ENCODE data around the gene RNF187. TPM values are rescaled to one million over a fixed set of nuclear protein-coding genes. Genes with fewer than 3 reads are reported as not detected.

RNF187 gene
- total and polyA plus RNA-seq, 2 of the 4 experiments (the other 2 are of a cell fraction) = 14.0 to 55.4 TPM

DNA sequence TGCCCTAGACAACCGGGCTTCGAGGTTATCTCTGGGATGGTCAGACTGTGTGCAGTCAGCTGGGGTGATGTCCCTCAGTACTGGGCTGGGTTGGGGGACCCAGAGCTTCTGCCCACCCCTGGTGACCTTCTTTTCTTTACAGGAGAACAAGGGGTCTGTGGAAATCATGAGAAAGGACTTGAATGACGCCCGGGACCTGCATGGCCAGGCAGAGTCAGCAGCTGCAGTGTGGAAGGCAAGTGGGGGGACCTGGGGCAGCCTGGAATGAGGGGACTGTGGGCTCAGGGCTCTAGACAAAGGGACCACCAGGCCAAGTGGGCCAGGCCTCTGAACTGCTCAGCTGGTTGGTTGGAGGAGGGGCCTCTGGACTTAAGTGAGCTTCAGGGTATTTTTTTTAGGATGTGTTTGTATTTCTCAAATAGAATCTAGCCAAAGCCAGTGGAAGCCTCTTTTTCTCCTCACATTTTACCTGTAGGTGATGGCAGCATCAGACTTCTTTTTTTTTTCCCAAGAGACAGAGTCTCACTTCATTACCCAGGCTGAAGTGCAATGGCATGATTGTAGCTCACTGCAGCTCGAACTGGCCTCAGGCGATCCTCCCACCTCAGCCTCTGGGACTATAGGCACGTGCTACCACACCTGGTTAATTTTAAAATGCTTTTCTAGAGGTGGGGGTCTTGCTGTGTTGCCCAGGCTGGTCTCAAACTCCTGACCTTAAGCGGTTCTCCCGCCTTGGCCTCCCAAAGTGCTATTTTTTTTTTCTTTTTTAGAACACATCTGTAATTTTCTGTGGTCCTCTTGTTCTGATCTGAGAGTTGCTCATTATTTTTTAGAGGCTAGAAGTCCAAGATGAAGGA lies 1.9 kb downstream of the RNF187 start:
- Histone ChIP-seq H3K27ac (ENCODE audit: insufficient read depth, low read length) (peak overlapping the region; percentile 76; the same call in 1 of the 2 replicates), H3K9me3 (ENCODE audit: control insufficient read depth, insufficient read depth, low read length) (no peaks in the 10 kb centered on the region), H3K18ac (ENCODE audit: low read depth, low read length) (no peak overlapping the region), H3K4me1 (ENCODE audit: control insufficient read depth, insufficient read depth, low read length) (peaks cover 18% of the 10 kb centered on the region), H3K9ac (ENCODE audit: low read depth, low read length) (peak overlapping the region; percentile 85), H2BK120ac (ENCODE audit: low read depth, low read length) (peak overlapping the region; percentile 42; the same call in 1 of the 2 replicates), H3K4ac (ENCODE audit: low read depth, low read length) (peak overlapping the region; percentile 81), H2AFZ (replicated peaks; ENCODE audit: low read length, poor library complexity) (peak overlapping the region; percentile 24), H4K8ac (ENCODE audit: low read depth in 2 of 2, low read length in 2 of 2) (peak overlapping the region; percentile 21 to 47; a peak in 2 of 4 replicates), H2AK9ac (replicated peaks; ENCODE audit: low read depth, low read length, poor library complexity) (peak overlapping the region; percentile 93), H2AK5ac (ENCODE audit: low read depth, low read length) (peak overlapping the region; percentile 57), H2BK20ac (ENCODE audit: low read depth, low read length) (peak overlapping the region; percentile 18; the same call in 1 of the 2 replicates), H2BK15ac (ENCODE audit: low read depth, low read length) (no peak overlapping the region), H3K4me2 (ENCODE audit: low read depth, low read length) (peak overlapping the region; percentile 97), H4K20me1 (ENCODE audit: insufficient read depth, low read length) (peaks cover 11% of the 10 kb centered on the region), H3K9me1 (ENCODE audit: insufficient read depth, low read length) (peaks cover 24% of the 10 kb centered on the region), H3K23ac (ENCODE audit: low read depth, low read length) (peak overlapping the region; percentile 68; the same call in 1 of the 2 replicates), H4K91ac (ENCODE audit: insufficient read depth, low read depth, low read length) (peak overlapping the region; percentile 27), H4K5ac (ENCODE audit: low read depth, low read length) (no peak overlapping the region), H3K79me1 (ENCODE audit: low read depth in 1 of 2, low read length in 2 of 2) (peaks cover 28 to 57% of the 10 kb centered on the region in 2 experiments), H3K14ac (replicated peaks; ENCODE audit: low read depth, low read length) (peak overlapping the region; percentile 81; the same call in 1 of the 2 replicates), H3K56ac (ENCODE audit: extremely low read depth, insufficient read depth, low read length) (no peak overlapping the region), H3K27me3 (ENCODE audit: control insufficient read depth, insufficient read depth, low read length) (no peaks in the 10 kb centered on the region), H3K36me3 (ENCODE audit: control insufficient read depth, insufficient read depth, low read length) (peaks cover 38% of the 10 kb centered on the region), H2BK5ac (ENCODE audit: low read depth, low read length, poor library complexity, severe bottlenecking) (peak overlapping the region; percentile 11), H3K4me3 (ENCODE audit: insufficient read depth, low read depth, low read length) (peak overlapping the region; percentile 70; the same call in 1 of the 2 replicates)
- dilution Hi-C loops (cut with HindIII; ENCODE audit: low sequenced_read_pairs, unreplicated experiment) = no loop called here
- WGBS, 2 experiments (ENCODE audit: extremely low coverage in 2 of 2, insufficient read length in 1 of 2) = 80% methylated on average over 1 of the region's 9 CpGs; no CpG with 5 or more reads in 1 of the 2 experiments
- no TSS peak for BruUV-seq (replicated peaks)
- DNase-seq = no peak
- CTCF ChIA-PET = interaction anchor here (1.2 kb wide), 1 partner anchor 12 kb away, joined by 3 read pairs; no protein-coding TSS in a partner anchor
- ATAC-seq (ENCODE audit: low read depth) = no peak
- in situ Hi-C loops (cut with MboI; ENCODE audit: low sequenced_read_pairs) = no loop called here
- POLR2A ChIA-PET (ENCODE audit: unreplicated experiment) = no interaction called here
- intact Hi-C loops (cut with micrococcal nuclease) = no loop called here
- TF ChIP-seq, protein P1, sequence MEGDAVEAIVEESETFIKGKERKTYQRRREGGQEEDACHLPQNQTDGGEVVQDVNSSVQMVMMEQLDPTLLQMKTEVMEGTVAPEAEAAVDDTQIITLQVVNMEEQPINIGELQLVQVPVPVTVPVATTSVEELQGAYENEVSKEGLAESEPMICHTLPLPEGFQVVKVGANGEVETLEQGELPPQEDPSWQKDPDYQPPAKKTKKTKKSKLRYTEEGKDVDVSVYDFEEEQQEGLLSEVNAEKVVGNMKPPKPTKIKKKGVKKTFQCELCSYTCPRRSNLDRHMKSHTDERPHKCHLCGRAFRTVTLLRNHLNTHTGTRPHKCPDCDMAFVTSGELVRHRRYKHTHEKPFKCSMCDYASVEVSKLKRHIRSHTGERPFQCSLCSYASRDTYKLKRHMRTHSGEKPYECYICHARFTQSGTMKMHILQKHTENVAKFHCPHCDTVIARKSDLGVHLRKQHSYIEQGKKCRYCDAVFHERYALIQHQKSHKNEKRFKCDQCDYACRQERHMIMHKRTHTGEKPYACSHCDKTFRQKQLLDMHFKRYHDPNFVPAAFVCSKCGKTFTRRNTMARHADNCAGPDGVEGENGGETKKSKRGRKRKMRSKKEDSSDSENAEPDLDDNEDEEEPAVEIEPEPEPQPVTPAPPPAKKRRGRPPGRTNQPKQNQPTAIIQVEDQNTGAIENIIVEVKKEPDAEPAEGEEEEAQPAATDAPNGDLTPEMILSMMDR (conservative IDR thresholded peaks at IDR 0.05; ENCODE audit: low read depth, low read length) = no peak
- TF ChIP-seq CEBPB (IDR thresholded peaks at IDR 0.05; ENCODE audit: low read depth, low read length) (no peak), USF2 (IDR thresholded peaks at IDR 0.05; ENCODE audit: low read depth, low read length) (no peak), SMC3 (IDR thresholded peaks at IDR 0.05; ENCODE audit: low read depth, low read length) (no peak), NFE2L2 (IDR thresholded peaks at IDR 0.05; ENCODE audit: low read depth, low read length) (no peak), FOS (IDR thresholded peaks at IDR 0.05; ENCODE audit: low read depth, low read length) (no peak), POLR2A (IDR thresholded peaks at IDR 0.05; ENCODE audit: low read depth, low read length) (no peak), CHD1 (IDR thresholded peaks at IDR 0.05; ENCODE audit: low read depth, low read length) (no peak), MXI1 (IDR thresholded peaks at IDR 0.05; ENCODE audit: borderline replicate concordance, low read depth, low read length) (no peak), RAD21 (IDR thresholded peaks at IDR 0.05; ENCODE audit: low read length) (no peak), MAFK (IDR thresholded peaks at IDR 0.05; ENCODE audit: low read depth, low read length) (no peak), BHLHE40 (IDR thresholded peaks at IDR 0.05; ENCODE audit: low read depth, low read length) (no peak), RFX5 (IDR thresholded peaks at IDR 0.05; ENCODE audit: low read depth, low read length) (no peak)
- TF ChIP-seq, protein P2, sequence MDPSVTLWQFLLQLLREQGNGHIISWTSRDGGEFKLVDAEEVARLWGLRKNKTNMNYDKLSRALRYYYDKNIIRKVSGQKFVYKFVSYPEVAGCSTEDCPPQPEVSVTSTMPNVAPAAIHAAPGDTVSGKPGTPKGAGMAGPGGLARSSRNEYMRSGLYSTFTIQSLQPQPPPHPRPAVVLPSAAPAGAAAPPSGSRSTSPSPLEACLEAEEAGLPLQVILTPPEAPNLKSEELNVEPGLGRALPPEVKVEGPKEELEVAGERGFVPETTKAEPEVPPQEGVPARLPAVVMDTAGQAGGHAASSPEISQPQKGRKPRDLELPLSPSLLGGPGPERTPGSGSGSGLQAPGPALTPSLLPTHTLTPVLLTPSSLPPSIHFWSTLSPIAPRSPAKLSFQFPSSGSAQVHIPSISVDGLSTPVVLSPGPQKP (IDR thresholded peaks at IDR 0.05; ENCODE audit: borderline replicate concordance, low read depth, low read length) = no peak
